ENCODE results near the gene SLC16A3. TPM values are rescaled to one million over a fixed set of nuclear protein-coding genes. Genes with fewer than 3 reads are reported as not detected.
A peak's percentile ranks its signal among the peaks of the same experiment; 100 is the strongest.

SLC16A3 gene
- total and polyA plus RNA-seq, 10 of the 15 experiments (the other 5 are each of a cell fraction or from before 2014, with no cell fraction given): 0.10 to 46.5 (median 8.0) TPM

- TF ChIP-seq E2F8 (IDR thresholded peaks at IDR 0.05; ENCODE audit: low read depth, partially characterized antibody): no peak
- no peak for TF ChIP-seq BRCA1 (IDR thresholded peaks at IDR 0.05; ENCODE audit: low read depth, low read length)
- TF ChIP-seq, protein P1, sequence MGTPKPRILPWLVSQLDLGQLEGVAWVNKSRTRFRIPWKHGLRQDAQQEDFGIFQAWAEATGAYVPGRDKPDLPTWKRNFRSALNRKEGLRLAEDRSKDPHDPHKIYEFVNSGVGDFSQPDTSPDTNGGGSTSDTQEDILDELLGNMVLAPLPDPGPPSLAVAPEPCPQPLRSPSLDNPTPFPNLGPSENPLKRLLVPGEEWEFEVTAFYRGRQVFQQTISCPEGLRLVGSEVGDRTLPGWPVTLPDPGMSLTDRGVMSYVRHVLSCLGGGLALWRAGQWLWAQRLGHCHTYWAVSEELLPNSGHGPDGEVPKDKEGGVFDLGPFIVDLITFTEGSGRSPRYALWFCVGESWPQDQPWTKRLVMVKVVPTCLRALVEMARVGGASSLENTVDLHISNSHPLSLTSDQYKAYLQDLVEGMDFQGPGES (IDR thresholded peaks at IDR 0.05): no peak
- peak; percentile 43 for TF ChIP-seq GATAD2B (conservative IDR thresholded peaks at IDR 0.05; ENCODE audit: low read depth)
- TF ChIP-seq SRF (IDR thresholded peaks at IDR 0.05; ENCODE audit: low read depth in 2 of 2, low read length in 2 of 2): no peak
- no peak for TF ChIP-seq POU2F2 (IDR thresholded peaks at IDR 0.05; ENCODE audit: borderline replicate concordance, low read depth, low read length)
- no peak for TF ChIP-seq SMARCA5 (IDR thresholded peaks at IDR 0.05)
- no peak for TF ChIP-seq RFX5 (IDR thresholded peaks at IDR 0.05; ENCODE audit: low read depth, low read length)
- no peak for TF ChIP-seq CEBPB (IDR thresholded peaks at IDR 0.05; ENCODE audit: borderline replicate concordance in 1 of 2, low read depth in 2 of 2, low read length in 2 of 2)
- 0 out of 2 replicates have a peak, but pooled peaks have one; percentile 14 for TF ChIP-seq YY1 (IDR thresholded peaks at IDR 0.05; ENCODE audit: low read depth, low read length)
- no peak for TF ChIP-seq CHD2 (IDR thresholded peaks at IDR 0.05; ENCODE audit: borderline replicate concordance, low read depth, low read length)
- TF ChIP-seq STAT3 (IDR thresholded peaks at IDR 0.05; ENCODE audit: low read depth, low read length): no peak
- TF ChIP-seq NFYA (IDR thresholded peaks at IDR 0.05; ENCODE audit: borderline replicate concordance, low read depth, low read length): no peak
- no peak for TF ChIP-seq NFIC (IDR thresholded peaks at IDR 0.05; ENCODE audit: low read depth, low read length)
- TF ChIP-seq PML (IDR thresholded peaks at IDR 0.05; ENCODE audit: low read length): no peak
- TF ChIP-seq EZH2 (IDR thresholded peaks at IDR 0.05; ENCODE audit: borderline replicate concordance, control insufficient read depth, low read depth, low read length): no peak
- TF ChIP-seq RELA (IDR thresholded peaks at IDR 0.05; ENCODE audit: borderline replicate concordance, partially characterized antibody): no peak
- TF ChIP-seq EED (IDR thresholded peaks at IDR 0.05; ENCODE audit: low read depth): peak; percentile 61; the same call in 1 of the 2 replicates
- no peak for TF ChIP-seq NR2C2 (IDR thresholded peaks at IDR 0.05; ENCODE audit: borderline replicate concordance, control insufficient read depth, insufficient read length, low read depth)
- TF ChIP-seq, protein P2, sequence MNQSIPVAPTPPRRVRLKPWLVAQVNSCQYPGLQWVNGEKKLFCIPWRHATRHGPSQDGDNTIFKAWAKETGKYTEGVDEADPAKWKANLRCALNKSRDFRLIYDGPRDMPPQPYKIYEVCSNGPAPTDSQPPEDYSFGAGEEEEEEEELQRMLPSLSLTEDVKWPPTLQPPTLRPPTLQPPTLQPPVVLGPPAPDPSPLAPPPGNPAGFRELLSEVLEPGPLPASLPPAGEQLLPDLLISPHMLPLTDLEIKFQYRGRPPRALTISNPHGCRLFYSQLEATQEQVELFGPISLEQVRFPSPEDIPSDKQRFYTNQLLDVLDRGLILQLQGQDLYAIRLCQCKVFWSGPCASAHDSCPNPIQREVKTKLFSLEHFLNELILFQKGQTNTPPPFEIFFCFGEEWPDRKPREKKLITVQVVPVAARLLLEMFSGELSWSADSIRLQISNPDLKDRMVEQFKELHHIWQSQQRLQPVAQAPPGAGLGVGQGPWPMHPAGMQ (IDR thresholded peaks at IDR 0.05; ENCODE audit: borderline replicate concordance): no peak
- TF ChIP-seq TCF12 (IDR thresholded peaks at IDR 0.05; ENCODE audit: low read depth, low read length): 0 out of 2 replicates have a peak, but pooled peaks have one; percentile 15
- TF ChIP-seq, protein P3, sequence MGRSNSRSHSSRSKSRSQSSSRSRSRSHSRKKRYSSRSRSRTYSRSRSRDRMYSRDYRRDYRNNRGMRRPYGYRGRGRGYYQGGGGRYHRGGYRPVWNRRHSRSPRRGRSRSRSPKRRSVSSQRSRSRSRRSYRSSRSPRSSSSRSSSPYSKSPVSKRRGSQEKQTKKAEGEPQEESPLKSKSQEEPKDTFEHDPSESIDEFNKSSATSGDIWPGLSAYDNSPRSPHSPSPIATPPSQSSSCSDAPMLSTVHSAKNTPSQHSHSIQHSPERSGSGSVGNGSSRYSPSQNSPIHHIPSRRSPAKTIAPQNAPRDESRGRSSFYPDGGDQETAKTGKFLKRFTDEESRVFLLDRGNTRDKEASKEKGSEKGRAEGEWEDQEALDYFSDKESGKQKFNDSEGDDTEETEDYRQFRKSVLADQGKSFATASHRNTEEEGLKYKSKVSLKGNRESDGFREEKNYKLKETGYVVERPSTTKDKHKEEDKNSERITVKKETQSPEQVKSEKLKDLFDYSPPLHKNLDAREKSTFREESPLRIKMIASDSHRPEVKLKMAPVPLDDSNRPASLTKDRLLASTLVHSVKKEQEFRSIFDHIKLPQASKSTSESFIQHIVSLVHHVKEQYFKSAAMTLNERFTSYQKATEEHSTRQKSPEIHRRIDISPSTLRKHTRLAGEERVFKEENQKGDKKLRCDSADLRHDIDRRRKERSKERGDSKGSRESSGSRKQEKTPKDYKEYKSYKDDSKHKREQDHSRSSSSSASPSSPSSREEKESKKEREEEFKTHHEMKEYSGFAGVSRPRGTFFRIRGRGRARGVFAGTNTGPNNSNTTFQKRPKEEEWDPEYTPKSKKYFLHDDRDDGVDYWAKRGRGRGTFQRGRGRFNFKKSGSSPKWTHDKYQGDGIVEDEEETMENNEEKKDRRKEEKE (IDR thresholded peaks at IDR 0.05): no peak
Observed at GRCh38 chr17:82228278-82228841, 482 bp upstream of the SLC16A3 start (continued).
